GM12875 (cell line): Measurements from ENCODE around the gene CCDC180.

Experiments used
- H3K4me3 ChIP-seq: one replicate; pipeline ENCODE4 v1.5.1; 2011; ENCODE audit warnings: low read depth, low read length, control low read depth
- CTCF ChIP-seq: IDR thresholded peaks from 2 replicates; pipeline ENCODE4 v1.5.1; 2011; ENCODE audit warnings: low read depth, mild to moderate bottlenecking, control low read depth, inconsistent platforms, low read length, moderate library complexity, borderline replicate concordance; ENCODE audit not compliant: insufficient read depth

The CCDC180 gene

DNA sequence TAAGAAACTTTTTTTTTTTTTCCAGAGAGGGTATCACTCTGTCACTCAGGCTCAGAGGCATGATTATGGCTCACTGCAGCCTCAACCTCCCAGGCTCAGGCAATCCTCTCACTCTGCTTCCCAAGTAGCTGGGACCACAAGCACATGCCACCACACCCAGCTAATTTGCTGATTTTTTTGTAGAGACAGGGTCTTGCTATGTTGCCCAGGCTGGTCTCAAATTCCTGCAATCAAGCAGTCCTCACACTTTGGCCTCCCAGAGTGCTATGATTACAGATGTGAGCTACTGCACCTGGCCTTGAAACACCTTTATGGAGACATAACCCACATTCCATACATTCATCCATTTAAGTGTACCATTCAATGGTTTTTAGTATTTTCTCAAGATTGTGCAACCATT is 23.7 kb upstream of the CCDC180 start:
- no peak for TF ChIP-seq CTCF
- no peak overlapping the region for H3K4me3 ChIP-seq

DNA sequence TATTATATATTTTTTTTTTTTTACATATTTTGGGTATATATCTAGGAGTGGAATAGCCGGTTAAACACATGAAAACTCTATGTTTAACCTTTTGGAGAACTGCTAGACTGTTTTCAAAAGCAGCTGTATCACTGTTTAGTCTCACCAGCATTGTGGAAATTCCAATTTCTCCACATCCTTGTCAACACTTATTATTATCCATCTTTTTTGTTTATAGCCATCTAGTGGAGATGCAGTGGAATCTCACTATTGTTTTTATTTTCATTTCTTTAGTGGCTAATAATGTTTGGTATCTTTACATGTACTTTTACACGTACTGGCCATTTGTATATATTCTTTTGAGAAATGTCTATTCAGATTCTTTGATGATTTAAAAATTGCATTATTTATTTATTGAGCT is 22.7 kb upstream of the CCDC180 start:
- TF ChIP-seq CTCF: no peak
- H3K4me3 ChIP-seq: no peak overlapping the region

DNA sequence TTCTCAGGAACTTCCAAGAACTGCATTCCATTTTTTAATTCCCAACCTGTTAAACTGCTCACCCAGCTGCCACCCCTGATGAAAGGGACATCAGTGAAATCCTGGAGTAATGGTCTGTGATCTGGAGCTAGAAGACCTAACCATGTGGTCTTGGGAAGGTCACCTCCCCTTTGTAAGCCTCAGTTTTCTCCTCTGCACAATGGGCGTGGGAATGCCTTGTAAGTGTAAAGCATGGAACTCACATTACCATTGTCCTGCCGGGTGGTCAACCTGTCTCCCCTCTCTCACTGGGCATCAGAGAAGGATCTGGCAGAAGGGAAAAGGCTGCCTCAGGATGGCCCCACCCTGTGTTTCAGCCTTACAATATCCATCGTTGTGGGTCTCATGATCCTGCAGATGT is 15.3 kb upstream of the CCDC180 start:
- no peak for TF ChIP-seq CTCF
- no peak overlapping the region for H3K4me3 ChIP-seq

DNA sequence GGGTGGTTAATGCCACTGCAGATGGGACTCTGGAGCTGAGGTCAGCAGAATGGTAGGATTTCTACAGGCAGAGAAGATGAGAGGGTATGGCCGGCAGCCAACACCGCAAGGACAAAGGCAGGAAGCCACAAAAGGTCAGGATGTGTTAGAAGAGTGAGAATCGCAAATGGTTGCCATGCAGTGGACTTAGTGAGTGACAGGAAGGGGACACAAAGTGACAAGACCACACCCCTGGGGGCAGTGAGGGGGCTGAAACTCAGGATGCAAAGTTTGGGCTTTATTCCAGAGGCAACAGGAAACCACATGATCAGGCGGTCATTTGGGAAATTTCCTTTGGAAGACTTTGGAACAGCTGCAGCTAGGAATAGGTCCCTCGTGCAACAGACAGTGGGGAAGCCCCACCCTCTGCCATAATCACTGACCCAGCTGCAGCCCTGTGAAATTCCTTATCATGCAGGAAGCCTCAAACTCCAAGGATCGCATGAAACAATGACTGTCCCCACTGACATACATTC is 14.2 kb upstream of the CCDC180 start:
- H3K4me3 ChIP-seq: no peak overlapping the region
- TF ChIP-seq CTCF: no peak

DNA sequence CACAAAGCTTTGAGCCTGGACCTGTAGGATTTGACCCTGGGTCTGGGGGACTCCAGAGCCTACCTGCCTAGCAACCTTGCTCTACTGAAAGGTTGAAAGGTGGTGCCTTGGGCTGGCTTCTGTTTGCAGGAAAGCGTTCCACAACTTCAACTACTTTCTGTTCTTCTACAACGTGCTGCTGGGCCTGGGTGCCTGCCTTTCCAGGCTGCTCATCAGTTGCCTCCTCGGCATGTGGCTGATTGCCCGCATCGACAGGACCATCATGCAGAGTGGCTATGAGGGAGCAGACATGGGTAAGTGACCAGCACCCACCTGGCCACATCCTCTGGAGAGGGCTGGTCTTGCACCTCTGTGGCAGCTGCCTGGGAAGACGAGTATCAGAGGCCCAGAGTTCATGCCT is 13.6 kb upstream of the CCDC180 start:
- H3K4me3 ChIP-seq: no peak overlapping the region
- TF ChIP-seq CTCF: no peak

DNA sequence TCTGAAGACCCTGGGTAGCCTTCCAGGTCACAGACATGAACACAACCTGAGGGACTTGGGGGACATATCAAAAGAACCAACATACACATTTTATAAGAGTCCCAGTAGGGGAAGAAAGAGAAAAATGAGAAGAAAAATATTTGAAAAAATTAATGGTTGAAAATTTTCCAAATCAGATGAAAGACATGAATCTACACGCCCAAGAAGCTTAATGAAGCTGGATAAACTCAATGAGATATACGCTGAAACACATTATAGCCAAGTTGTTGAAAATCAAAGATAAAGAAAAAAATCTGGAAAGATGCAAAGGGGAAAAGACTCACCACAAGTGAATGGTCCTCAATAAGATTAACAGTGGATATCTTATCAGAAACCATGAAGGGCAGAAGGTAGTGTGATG is 9.6 kb upstream of the CCDC180 start:
- H3K4me3 ChIP-seq: no peak overlapping the region
- TF ChIP-seq CTCF: no peak

- H3K4me3 ChIP-seq: no peak overlapping the region
- no peak for TF ChIP-seq CTCF
Observed at GRCh38 chr9:97299809-97300414, 7.5 kb upstream of the CCDC180 start.
